Keratinocyte (primary cell): Measurements from ENCODE around the gene DIPK1B. TPM values are rescaled to one million over a fixed set of nuclear protein-coding genes. Genes with fewer than 3 reads are reported as not detected.

Source experiments
- DNase-seq: peaks from one replicate; pipeline ENCODE4 v3.0.0-alpha.2; 2011; ENCODE audit warnings: low read depth, missing footprints, low spot score
- FAIRE-seq: peaks from 2 replicates; lab custom pipeline; 2011; peaks lifted over from hg19 to GRCh38; lab: Jason Lieb, UNC
- H2AFZ ChIP-seq: 2 replicates; pipeline ENCODE4 v1.6.0; 2012; ENCODE audit warnings: low read length, control low read depth, inconsistent platforms; ENCODE audit not compliant: control insufficient read depth
- H3K27ac ChIP-seq: 2 replicates; pipeline ENCODE4 v1.5.1; 2011; ENCODE audit warnings: low read length; ENCODE audit not compliant: control insufficient read depth, insufficient read depth
- H3K27me3 ChIP-seq: 3 replicates; pipeline ENCODE4 v1.6.0; 2011; ENCODE audit warnings: low read length; ENCODE audit not compliant: control insufficient read depth, insufficient read depth; ENCODE audit errors: extremely low read depth
- H3K36me3 ChIP-seq, 2 experiments: 2 replicates in 1 of 2; 3 replicates in 1 of 2; pipeline ENCODE4 v1.5.1; 2011; ENCODE audit warnings: low read length in 2 of 2, mild to moderate bottlenecking in 1 of 2; ENCODE audit not compliant: control insufficient read depth in 2 of 2, insufficient read depth in 2 of 2; ENCODE audit errors: extremely low read depth in 1 of 2
- H3K4me1 ChIP-seq: 3 replicates; pipeline ENCODE4 v1.5.1; 2011; ENCODE audit warnings: low read length; ENCODE audit not compliant: control insufficient read depth, insufficient read depth; ENCODE audit errors: extremely low read depth
- H3K4me2 ChIP-seq: 3 replicates; pipeline ENCODE4 v1.6.0; 2011; ENCODE audit warnings: low read depth, low read length; ENCODE audit not compliant: control insufficient read depth, insufficient read depth; ENCODE audit errors: extremely low read depth
- H3K4me3 ChIP-seq, 3 experiments: fragments of 200-600 bp in 1 of 3; sonication (generic) in 1 of 3; 2 replicates in 2 of 3; 3 replicates in 1 of 3; pipeline ENCODE4 v1.5.1; 2011 to 2016; ENCODE audit warnings: low read length in 3 of 3, mild to moderate bottlenecking in 3 of 3, control low read depth in 2 of 3, inconsistent platforms in 1 of 3, low read depth in 1 of 3, mixed read lengths in 1 of 3, mixed run types in 1 of 3, moderate library complexity in 1 of 3; ENCODE audit not compliant: control insufficient read depth in 2 of 3, insufficient read depth in 2 of 3; ENCODE audit errors: extremely low read depth in 1 of 3
- H3K79me2 ChIP-seq: 2 replicates; pipeline ENCODE4 v1.6.0; 2012; ENCODE audit warnings: low read length; ENCODE audit not compliant: control insufficient read depth, insufficient read depth
- H3K9ac ChIP-seq: 3 replicates; pipeline ENCODE4 v1.6.0; 2011; ENCODE audit warnings: low read length; ENCODE audit not compliant: control insufficient read depth, insufficient read depth; ENCODE audit errors: extremely low read depth
- H3K9me1 ChIP-seq: 3 replicates; pipeline ENCODE4 v1.6.0; 2011; ENCODE audit warnings: low read length; ENCODE audit not compliant: control insufficient read depth, insufficient read depth; ENCODE audit errors: extremely low read depth
- H3K9me3 ChIP-seq: 2 replicates; pipeline ENCODE4 v1.5.1; 2012; ENCODE audit warnings: low read depth, low read length; ENCODE audit not compliant: control insufficient read depth
- H4K20me1 ChIP-seq: 3 replicates; pipeline ENCODE4 v1.6.0; 2011; ENCODE audit warnings: low read length; ENCODE audit not compliant: control insufficient read depth, insufficient read depth; ENCODE audit errors: extremely low read depth
- EZH2 ChIP-seq: IDR thresholded peaks from one replicate; pipeline ENCODE4 v1.6.1; 2012; ENCODE audit warnings: inconsistent platforms, mild to moderate bottlenecking, low read length, moderate library complexity
- dilution Hi-C: fragments of 300-500 bp; cut with MboI; formaldehyde crosslinking; loops from one replicate; pipeline ENCODE4 v1.7.0; 2020; ENCODE audit warnings: low sequenced_read_pairs; ENCODE audit not compliant: extremely low pct_ligation_motif_present
- polyA plus RNA-seq, 5 experiments: library from polyadenylated mRNA; depleted of rRNA in 3 of 5; stranded (reverse) in 3 of 5; stranded (forward) in 1 of 5; unstranded in 1 of 5; fragments of >200 nt; gene quantifications; 1 replicate in 1 of 5; 2 replicates in 3 of 5; 3 replicates in 1 of 5; pipeline versions ENCODE4 v1.2.1 to v1.2.3, GENCODE V29; 2011 to 2012; ENCODE audit warnings: missing spikeins in 2 of 5, low read depth in 1 of 5, low replicate concordance in 1 of 5
- TF ChIP-seq, protein P1 (sequence below), 3 experiments: IDR thresholded peaks in 1 of 3; conservative IDR thresholded peaks in 1 of 3; optimal IDR thresholded peaks in 1 of 3; 2 replicates in 2 of 3; 3 replicates in 1 of 3; pipeline versions ENCODE3 to v1.5.1; 2011; ENCODE audit warnings: low read length in 3 of 3, mild to moderate bottlenecking in 3 of 3, moderate library complexity in 2 of 3, control low read depth in 1 of 3, inconsistent platforms in 1 of 3; ENCODE audit not compliant: insufficient read depth in 2 of 3; ENCODE audit errors: extremely low read depth in 1 of 3

DIPK1B gene
- polyA plus RNA-seq, 1 donor (not counting 4 experiments of a cell fraction or from before 2014, with no cell fraction given) = not detected

- Histone ChIP-seq H3K36me3 (peaks cover 0 to 3% of the 10 kb centered on the region in 2 experiments), H3K4me1 (peaks cover 17% of the 10 kb centered on the region), H3K4me3 (no peak overlapping the region), H4K20me1 (peaks cover 7% of the 10 kb centered on the region), H2AFZ (no peak overlapping the region), H3K79me2 (peaks cover 15% of the 10 kb centered on the region), H3K27me3 (no peaks in the 10 kb centered on the region), H3K9me1 (no peaks in the 10 kb centered on the region), H3K27ac (no peak overlapping the region), H3K9ac (no peak overlapping the region), H3K4me2 (no peak overlapping the region), H3K9me3 (no peaks in the 10 kb centered on the region)
- TF ChIP-seq, protein P1, sequence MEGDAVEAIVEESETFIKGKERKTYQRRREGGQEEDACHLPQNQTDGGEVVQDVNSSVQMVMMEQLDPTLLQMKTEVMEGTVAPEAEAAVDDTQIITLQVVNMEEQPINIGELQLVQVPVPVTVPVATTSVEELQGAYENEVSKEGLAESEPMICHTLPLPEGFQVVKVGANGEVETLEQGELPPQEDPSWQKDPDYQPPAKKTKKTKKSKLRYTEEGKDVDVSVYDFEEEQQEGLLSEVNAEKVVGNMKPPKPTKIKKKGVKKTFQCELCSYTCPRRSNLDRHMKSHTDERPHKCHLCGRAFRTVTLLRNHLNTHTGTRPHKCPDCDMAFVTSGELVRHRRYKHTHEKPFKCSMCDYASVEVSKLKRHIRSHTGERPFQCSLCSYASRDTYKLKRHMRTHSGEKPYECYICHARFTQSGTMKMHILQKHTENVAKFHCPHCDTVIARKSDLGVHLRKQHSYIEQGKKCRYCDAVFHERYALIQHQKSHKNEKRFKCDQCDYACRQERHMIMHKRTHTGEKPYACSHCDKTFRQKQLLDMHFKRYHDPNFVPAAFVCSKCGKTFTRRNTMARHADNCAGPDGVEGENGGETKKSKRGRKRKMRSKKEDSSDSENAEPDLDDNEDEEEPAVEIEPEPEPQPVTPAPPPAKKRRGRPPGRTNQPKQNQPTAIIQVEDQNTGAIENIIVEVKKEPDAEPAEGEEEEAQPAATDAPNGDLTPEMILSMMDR (optimal IDR thresholded peaks at IDR 0.05 in 1 of 3, IDR thresholded peaks at IDR 0.05 in 1 of 3, conservative IDR thresholded peaks at IDR 0.05 in 1 of 3; ENCODE audit: extremely low read depth in 1 of 3, insufficient read depth in 2 of 3, low read length in 3 of 3) = no peak
- TF ChIP-seq EZH2 = no peak
- FAIRE-seq (no peak), DNase-seq (no peak)
- dilution Hi-C loops = no loop called here
Measured at GRCh38 chr9:136684339-136684738, 28.0 kb upstream of the DIPK1B start.

GRCh38 chr9:136684799-136685198 lies 27.6 kb upstream of the DIPK1B start:
- dilution Hi-C loops = no loop called here
- FAIRE-seq = no peak

More at GRCh38 chr9:136684799-136685198, 27.6 kb upstream of the DIPK1B start:
- Histone ChIP-seq H3K27me3 (no peaks in the 10 kb centered on the region), H3K4me1 (peaks cover 13% of the 10 kb centered on the region), H4K20me1 (peaks cover 3% of the 10 kb centered on the region), H3K27ac (no peak overlapping the region), H3K4me2 (no peak overlapping the region), H3K79me2 (peaks cover 15% of the 10 kb centered on the region), H2AFZ (no peak overlapping the region), H3K36me3 (peaks cover 0 to 3% of the 10 kb centered on the region in 2 experiments), H3K4me3 (no peak overlapping the region), H3K9me1 (no peaks in the 10 kb centered on the region), H3K9me3 (no peaks in the 10 kb centered on the region), H3K9ac (no peak overlapping the region)
- DNase-seq = no peak
- TF ChIP-seq, protein P1 (optimal IDR thresholded peaks at IDR 0.05 in 1 of 3, IDR thresholded peaks at IDR 0.05 in 1 of 3, conservative IDR thresholded peaks at IDR 0.05 in 1 of 3; ENCODE audit: extremely low read depth in 1 of 3, insufficient read depth in 2 of 3, low read length in 3 of 3) = no peak
- TF ChIP-seq EZH2 = no peak
